ENCODE data around the gene ZBTB40. TPM values are rescaled to one million over a fixed set of nuclear protein-coding genes. Genes with fewer than 3 reads are reported as not detected.

Gene ZBTB40, protein sequence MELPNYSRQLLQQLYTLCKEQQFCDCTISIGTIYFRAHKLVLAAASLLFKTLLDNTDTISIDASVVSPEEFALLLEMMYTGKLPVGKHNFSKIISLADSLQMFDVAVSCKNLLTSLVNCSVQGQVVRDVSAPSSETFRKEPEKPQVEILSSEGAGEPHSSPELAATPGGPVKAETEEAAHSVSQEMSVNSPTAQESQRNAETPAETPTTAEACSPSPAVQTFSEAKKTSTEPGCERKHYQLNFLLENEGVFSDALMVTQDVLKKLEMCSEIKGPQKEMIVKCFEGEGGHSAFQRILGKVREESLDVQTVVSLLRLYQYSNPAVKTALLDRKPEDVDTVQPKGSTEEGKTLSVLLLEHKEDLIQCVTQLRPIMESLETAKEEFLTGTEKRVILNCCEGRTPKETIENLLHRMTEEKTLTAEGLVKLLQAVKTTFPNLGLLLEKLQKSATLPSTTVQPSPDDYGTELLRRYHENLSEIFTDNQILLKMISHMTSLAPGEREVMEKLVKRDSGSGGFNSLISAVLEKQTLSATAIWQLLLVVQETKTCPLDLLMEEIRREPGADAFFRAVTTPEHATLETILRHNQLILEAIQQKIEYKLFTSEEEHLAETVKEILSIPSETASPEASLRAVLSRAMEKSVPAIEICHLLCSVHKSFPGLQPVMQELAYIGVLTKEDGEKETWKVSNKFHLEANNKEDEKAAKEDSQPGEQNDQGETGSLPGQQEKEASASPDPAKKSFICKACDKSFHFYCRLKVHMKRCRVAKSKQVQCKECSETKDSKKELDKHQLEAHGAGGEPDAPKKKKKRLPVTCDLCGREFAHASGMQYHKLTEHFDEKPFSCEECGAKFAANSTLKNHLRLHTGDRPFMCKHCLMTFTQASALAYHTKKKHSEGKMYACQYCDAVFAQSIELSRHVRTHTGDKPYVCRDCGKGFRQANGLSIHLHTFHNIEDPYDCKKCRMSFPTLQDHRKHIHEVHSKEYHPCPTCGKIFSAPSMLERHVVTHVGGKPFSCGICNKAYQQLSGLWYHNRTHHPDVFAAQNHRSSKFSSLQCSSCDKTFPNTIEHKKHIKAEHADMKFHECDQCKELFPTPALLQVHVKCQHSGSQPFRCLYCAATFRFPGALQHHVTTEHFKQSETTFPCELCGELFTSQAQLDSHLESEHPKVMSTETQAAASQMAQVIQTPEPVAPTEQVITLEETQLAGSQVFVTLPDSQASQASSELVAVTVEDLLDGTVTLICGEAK
- 5.8 and 12.3 TPM in 2 replicates for total RNA-seq

DNA sequence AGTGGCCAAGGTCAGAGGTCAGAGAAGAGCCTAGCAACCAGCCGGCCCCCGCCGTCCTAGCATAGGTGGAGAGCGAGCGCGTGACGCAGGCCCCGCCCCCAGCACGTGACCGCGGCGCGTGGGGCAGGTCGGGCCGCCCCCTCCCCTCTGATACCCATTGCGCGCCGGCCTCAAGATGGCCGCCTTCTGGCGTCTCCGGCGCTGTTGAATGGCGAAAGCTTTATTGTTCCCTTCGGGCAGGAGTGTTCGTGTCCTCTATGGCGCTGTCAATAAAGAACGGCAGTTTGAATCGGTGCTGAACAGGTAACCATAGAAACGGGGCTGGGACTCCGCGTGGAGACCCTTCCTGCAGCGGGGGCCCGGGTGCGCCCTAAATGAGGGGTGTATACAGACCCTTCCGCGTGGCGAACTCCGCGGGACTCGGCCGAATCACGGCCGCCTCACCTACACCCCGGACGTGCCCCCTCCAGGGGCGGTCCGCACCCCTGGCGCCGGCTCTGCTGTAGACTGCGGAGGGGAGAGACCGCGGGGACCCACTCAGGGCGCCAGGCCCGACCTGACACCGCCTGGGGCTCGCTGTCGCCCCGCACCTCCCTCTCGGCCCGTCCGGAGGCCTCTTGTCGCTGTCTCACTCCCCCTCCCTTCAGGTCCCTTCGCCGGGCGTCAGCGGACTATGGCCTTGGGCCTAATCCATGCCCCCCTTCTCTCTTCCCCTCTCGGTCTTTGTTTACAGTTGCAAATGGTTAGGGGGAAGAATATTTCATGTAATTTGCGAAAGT is at the start of gene ZBTB40:
ZBTB40 (plus strand) TSS at position 150 of the 779 bp plus-strand sequence. CDS start 38,098 bp downstream, outside the sequence.

DNA sequence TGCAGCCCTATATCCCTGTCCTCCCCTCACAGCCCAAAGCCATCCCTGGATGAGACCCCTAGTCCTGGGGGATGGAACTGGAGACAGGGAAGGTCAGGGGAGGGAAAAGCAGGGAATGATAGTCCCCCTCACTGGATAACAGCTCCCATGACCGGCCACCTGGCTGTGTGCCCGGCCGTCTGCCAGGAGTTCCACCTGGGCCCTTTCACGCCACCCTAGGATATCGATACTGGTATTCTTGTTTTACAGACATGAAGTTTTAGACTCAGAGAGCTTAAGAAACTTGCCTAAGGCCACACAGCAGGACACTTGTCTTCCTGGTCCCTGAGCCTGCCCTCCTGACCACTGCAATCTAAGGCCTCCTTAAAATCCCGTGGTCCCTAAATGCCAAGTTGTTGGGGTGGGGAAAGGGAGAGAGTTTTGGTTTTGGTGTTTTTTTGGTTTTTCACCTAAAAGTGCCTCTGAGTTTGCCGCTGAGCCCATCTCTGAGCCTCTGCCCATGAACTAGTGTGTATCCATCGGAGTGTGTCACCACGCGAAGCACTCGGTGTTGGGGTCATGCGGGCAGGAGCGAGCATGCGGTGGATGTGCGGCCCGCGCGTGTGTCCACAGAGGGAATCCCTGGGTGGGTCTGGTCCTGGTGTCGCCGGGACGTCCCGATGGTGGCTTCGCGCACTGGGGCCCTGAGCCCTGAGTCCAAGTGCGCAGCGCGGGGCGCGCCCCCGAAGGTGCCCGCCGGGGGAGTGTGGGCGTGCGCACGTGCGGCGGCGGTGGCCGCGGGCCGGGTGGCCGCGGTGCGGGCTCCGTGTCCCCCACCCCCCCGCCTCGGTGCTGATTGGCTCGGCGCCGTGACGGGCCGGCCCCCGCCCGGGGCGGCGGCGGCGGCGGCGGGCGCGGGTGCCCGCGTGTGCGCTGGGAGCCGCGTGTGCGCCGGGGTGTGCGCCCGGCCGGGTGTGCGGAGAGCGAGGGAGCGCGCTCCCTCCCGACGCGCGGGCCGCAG is 111.2 kb downstream of the ZBTB40 start, which contains the start of gene EPHA8:
EPHA8 (plus strand) TSS at position 906 of the 1,000 bp plus-strand sequence. CDS start 147 bp downstream, outside the sequence.

Other genes with a start within 250 kb of the ZBTB40 start
- not detected in 2 replicates for gene EPHA8, start 111.6 kb downstream of the ZBTB40 start, total RNA-seq
- gene C1QA, start 184.8 kb downstream of the ZBTB40 start, total RNA-seq, result not detected in 2 replicates
- not detected in 2 replicates for gene C1QC, start 191.8 kb downstream of the ZBTB40 start, total RNA-seq
- gene C1QB, start 201.4 kb downstream of the ZBTB40 start, total RNA-seq, result not detected in 2 replicates

Measured in epithelial cell of umbilical artery (primary cell).